Measurements from ENCODE around the gene TMEM178B.
"Not testable (repeated sequence)": the region's sequence is repeated elsewhere in the genome, so short reads cannot be mapped to it uniquely, and the experiment has no call there.

The TMEM178B gene

GRCh38 chr7:141074162-141074991 lies 513 bp downstream of the TMEM178B start:
- FAIRE-seq: no peak

- FAIRE-seq: no peak
These were observed 1.1 kb downstream of the TMEM178B start for GRCh38 chr7:141074997-141075396.

- no peak for FAIRE-seq
These were observed 2.5 kb downstream of the TMEM178B start for GRCh38 chr7:141076377-141076776.

- FAIRE-seq: no peak
These were observed 5.4 kb downstream of the TMEM178B start for GRCh38 chr7:141079219-141079618.

- FAIRE-seq: not testable (repeated sequence)
These were observed 15.6 kb downstream of the TMEM178B start for GRCh38 chr7:141089490-141089889.

GRCh38 chr7:141094336-141095070 lies 20.6 kb downstream of the TMEM178B start:
- no peak for FAIRE-seq

GRCh38 chr7:141097430-141097829 lies 23.6 kb downstream of the TMEM178B start:
- FAIRE-seq: no peak

- no peak for FAIRE-seq
These were observed 28.6 kb downstream of the TMEM178B start for GRCh38 chr7:141102436-141102835.

GRCh38 chr7:141103847-141104429 lies 30.1 kb downstream of the TMEM178B start:
- no peak for FAIRE-seq

- no peak for FAIRE-seq
These were observed 39.3 kb downstream of the TMEM178B start for GRCh38 chr7:141113131-141113530.

- FAIRE-seq: no peak
These were observed 40.3 kb downstream of the TMEM178B start for GRCh38 chr7:141114029-141114664.

GRCh38 chr7:141115965-141116364 lies 42.1 kb downstream of the TMEM178B start:
- FAIRE-seq: no peak

GRCh38 chr7:141116661-141117060 lies 42.8 kb downstream of the TMEM178B start:
- FAIRE-seq: not testable (repeated sequence)

GRCh38 chr7:141118767-141119166 lies 44.9 kb downstream of the TMEM178B start:
- FAIRE-seq: no peak

GRCh38 chr7:141119187-141119586 lies 45.3 kb downstream of the TMEM178B start:
- no peak for FAIRE-seq

GRCh38 chr7:141122736-141123135 lies 48.9 kb downstream of the TMEM178B start:
- no peak for FAIRE-seq

GRCh38 chr7:141123522-141123921 lies 49.7 kb downstream of the TMEM178B start:
- no peak for FAIRE-seq

- FAIRE-seq: no peak
These were observed 52.2 kb downstream of the TMEM178B start for GRCh38 chr7:141126107-141126506.

GRCh38 chr7:141128506-141128905 lies 54.6 kb downstream of the TMEM178B start:
- no peak for FAIRE-seq

- no peak for FAIRE-seq
These were observed 55.1 kb downstream of the TMEM178B start for GRCh38 chr7:141128931-141129330.

GRCh38 chr7:141132671-141133070 lies 58.8 kb downstream of the TMEM178B start:
- FAIRE-seq: no peak

- no peak for FAIRE-seq
These were observed 59.8 kb downstream of the TMEM178B start for GRCh38 chr7:141133646-141134045.

GRCh38 chr7:141142058-141142457 lies 68.2 kb downstream of the TMEM178B start:
- FAIRE-seq: no peak
